Naive thymus-derived CD4-positive, alpha-beta T cell (primary cell): ENCODE data around the gene ROBO1. TPM values are rescaled to one million over a fixed set of nuclear protein-coding genes. Genes with fewer than 3 reads are reported as not detected.

Experiments
- ATAC-seq: fragments of 150-1000 bp; cut with Tn5 transposase; 2 replicates; pipeline ENCODE4 v1.10.0; 2021; ENCODE audit warnings: mild to moderate bottlenecking, moderate library complexity
- CTCF ChIA-PET: fragments of 350-600 bp; sonication (Branson Sonifier 250); formaldehyde crosslinking; loops from one replicate; lab custom pipeline; 2021; ENCODE audit warnings: antibody characterized with exemption; lab: Charles Lee
- POLR2A ChIA-PET: fragments of 350-600 bp; sonication (Branson Sonifier 250); formaldehyde crosslinking; loops from one replicate; lab custom pipeline; 2021; ENCODE audit warnings: antibody characterized with exemption, inconsistent platforms; lab: Charles Lee
- DNase-seq, 9 donors: peaks; one replicate each; pipeline versions ENCODE4 v3.0.0 to v3.0.0-alpha.2; 2020 to 2022; ENCODE audit warnings: mixed read lengths in 1 of 9
- H3K27ac ChIP-seq: one replicate; pipeline ENCODE4 v1.7.0; 2013; ENCODE audit warnings: mild to moderate bottlenecking, low read depth, low read length, moderate library complexity
- H3K27me3 ChIP-seq, 2 donors: one replicate each; pipeline ENCODE4 v1.7.0; 2013; ENCODE audit warnings: low read length in 2 of 2, mild to moderate bottlenecking in 2 of 2, moderate library complexity in 2 of 2; ENCODE audit not compliant: control insufficient read depth in 2 of 2, insufficient read depth in 2 of 2
- H3K36me3 ChIP-seq, 3 experiments: 1 replicate in 2 of 3; 2 replicates in 1 of 3; pipeline ENCODE4 v1.7.0; 2013; ENCODE audit warnings: low read length in 3 of 3, mild to moderate bottlenecking in 3 of 3, moderate library complexity in 1 of 3; ENCODE audit not compliant: insufficient read depth in 3 of 3, control insufficient read depth in 2 of 3
- H3K4me1 ChIP-seq, 2 donors: one replicate each; pipeline ENCODE4 v1.7.0; 2013; ENCODE audit warnings: low read length in 2 of 2, mild to moderate bottlenecking in 2 of 2, moderate library complexity in 1 of 2; ENCODE audit not compliant: control insufficient read depth in 2 of 2, insufficient read depth in 2 of 2
- H3K4me3 ChIP-seq: 2 replicates; pipeline ENCODE4 v1.7.0; 2013; ENCODE audit warnings: mild to moderate bottlenecking, low read length
- H3K9me3 ChIP-seq, 3 experiments: 1 replicate in 2 of 3; 2 replicates in 1 of 3; pipeline ENCODE4 v1.7.0; 2013; ENCODE audit warnings: low read length in 3 of 3; ENCODE audit not compliant: control insufficient read depth in 2 of 3
- H3K27ac Mint-ChIP-seq, 9 donors: one replicate each; pipeline ENCODE4 v1.8.0; 2020 to 2022; ENCODE audit warnings: mixed read lengths in 9 of 9, mild to moderate bottlenecking in 8 of 9, moderate library complexity in 5 of 9, inconsistent platforms in 2 of 9
- H3K27me3 Mint-ChIP-seq, 5 donors: one replicate each; pipeline ENCODE4 v1.8.0; 2021 to 2022; ENCODE audit warnings: mixed read lengths in 5 of 5, mild to moderate bottlenecking in 1 of 5
- H3K36me3 Mint-ChIP-seq, 5 donors: one replicate each; pipeline ENCODE4 v1.8.0; 2020 to 2022; ENCODE audit warnings: mixed read lengths in 5 of 5, mild to moderate bottlenecking in 3 of 5, inconsistent platforms in 1 of 5
- H3K4me1 Mint-ChIP-seq, 7 donors: one replicate each; pipeline ENCODE4 v1.8.0; 2020 to 2022; ENCODE audit warnings: mixed read lengths in 7 of 7, mild to moderate bottlenecking in 3 of 7, inconsistent platforms in 1 of 7
- H3K4me3 Mint-ChIP-seq, 10 donors: one replicate each; pipeline ENCODE4 v1.8.0; 2020 to 2022; ENCODE audit warnings: mild to moderate bottlenecking in 10 of 10, mixed read lengths in 10 of 10, moderate library complexity in 6 of 10, inconsistent platforms in 2 of 10
- H3K9me3 Mint-ChIP-seq, 11 donors: one replicate each; pipeline ENCODE4 v1.8.0; 2020 to 2022; ENCODE audit warnings: mixed read lengths in 11 of 11, mild to moderate bottlenecking in 4 of 11, inconsistent platforms in 1 of 11, moderate library complexity in 1 of 11
- intact Hi-C, 2 donors: fragments of 100-400 bp; cut with micrococcal nuclease; formaldehyde crosslinking; loops; one replicate each; pipeline ENCODE4 v1.15.1; 2023
- polyA plus RNA-seq, 2 donors: library from polyadenylated mRNA; unstranded; fragments of 300-500 nt; fragmentation: Illumina TruSeq; gene quantifications; one replicate each; pipeline ENCODE4 v1.2.3, GENCODE V29; 2021
- total RNA-seq, 6 experiments: library from RNA in 5 of 6; stranded (reverse) in 5 of 6; gene quantifications; 1 replicate in 5 of 6; 2 replicates in 1 of 6; pipeline ENCODE4 v1.2.3 and lab custom pipeline; 2021 to 2026

Gene ROBO1
- total and polyA plus RNA-seq, 7 experiments from 2014 or later: 0.08 to 0.59 (median 0.26) TPM; not detected in 2

GRCh38 chr3:79217096-79217495, 550.7 kb downstream of the ROBO1 start:
- Histone ChIP-seq H3K27me3 (no peaks in the 10 kb centered on the region), H3K27ac (no peak overlapping the region), H3K36me3 (no peaks in the 10 kb centered on the region), H3K4me3 (no peak overlapping the region), H3K9me3 (no peaks in the 10 kb centered on the region), H3K4me1 (no peaks in the 10 kb centered on the region)
- intact Hi-C loops: no loop called here
- no peak for ATAC-seq
- H3K4me1 Mint-ChIP-seq: no peaks in the 10 kb centered on the region
- H3K27ac Mint-ChIP-seq: no peak overlapping the region
- peaks cover 0 to 8% (median 0%) of the 10 kb centered on the region in 11 donors for H3K9me3 Mint-ChIP-seq
- POLR2A ChIA-PET: no interaction called here
- DNase-seq: no peak
- CTCF ChIA-PET: no interaction called here
- no peak overlapping the region for H3K4me3 Mint-ChIP-seq
- H3K36me3 Mint-ChIP-seq: no peaks in the 10 kb centered on the region
- H3K27me3 Mint-ChIP-seq: no peaks in the 10 kb centered on the region

GRCh38 chr3:79215286-79215685, 552.5 kb downstream of the ROBO1 start:
- Mint-ChIP-seq H3K4me1 (no peaks in the 10 kb centered on the region), H3K9me3 (peaks cover 0 to 8% (median 0%) of the 10 kb centered on the region in 11 donors), H3K27ac (no peak overlapping the region), H3K4me3 (no peak overlapping the region), H3K27me3 (no peaks in the 10 kb centered on the region), H3K36me3 (no peaks in the 10 kb centered on the region)
- Histone ChIP-seq H3K4me3 (no peak overlapping the region), H3K27ac (no peak overlapping the region), H3K27me3 (no peaks in the 10 kb centered on the region), H3K9me3 (no peaks in the 10 kb centered on the region), H3K4me1 (no peaks in the 10 kb centered on the region), H3K36me3 (no peaks in the 10 kb centered on the region)
- intact Hi-C loops: no loop called here
- ATAC-seq: no peak
- no peak for DNase-seq
- POLR2A ChIA-PET: no interaction called here
- CTCF ChIA-PET: no interaction called here

GRCh38 chr3:79211586-79212359, 556.0 kb downstream of the ROBO1 start:
- no peak overlapping the region for H3K4me3 ChIP-seq
- POLR2A ChIA-PET: no interaction called here
- intact Hi-C loops: no loop called here
- ATAC-seq: no peak
- no peak overlapping the region for H3K27ac Mint-ChIP-seq
- DNase-seq: no peak
- no peak overlapping the region for H3K27ac ChIP-seq
- H3K27me3 Mint-ChIP-seq: no peaks in the 10 kb centered on the region
- no peak overlapping the region for H3K4me3 Mint-ChIP-seq
- H3K27me3 ChIP-seq: no peaks in the 10 kb centered on the region
- H3K9me3 ChIP-seq: no peaks in the 10 kb centered on the region
- CTCF ChIA-PET: no interaction called here
- peaks cover 0 to 14% (median 8%) of the 10 kb centered on the region in 11 donors for H3K9me3 Mint-ChIP-seq
- H3K4me1 Mint-ChIP-seq: no peaks in the 10 kb centered on the region
- H3K4me1 ChIP-seq: no peaks in the 10 kb centered on the region
- H3K36me3 Mint-ChIP-seq: no peaks in the 10 kb centered on the region
- H3K36me3 ChIP-seq: no peaks in the 10 kb centered on the region

GRCh38 chr3:79204351-79204750, 563.4 kb downstream of the ROBO1 start:
- H3K27me3 Mint-ChIP-seq: no peaks in the 10 kb centered on the region
- H3K36me3 Mint-ChIP-seq: no peaks in the 10 kb centered on the region
- H3K9me3 ChIP-seq: no peaks in the 10 kb centered on the region
- H3K4me1 Mint-ChIP-seq: no peaks in the 10 kb centered on the region
- H3K4me3 ChIP-seq: no peak overlapping the region
- no peaks in the 10 kb centered on the region for H3K36me3 ChIP-seq
- ATAC-seq: no peak
- no peak overlapping the region for H3K4me3 Mint-ChIP-seq
- H3K9me3 Mint-ChIP-seq: peaks cover 0 to 17% (median 5%) of the 10 kb centered on the region in 11 donors
- intact Hi-C loops: no loop called here
- H3K4me1 ChIP-seq: no peaks in the 10 kb centered on the region
- no peak overlapping the region for H3K27ac ChIP-seq
- no peak overlapping the region for H3K27ac Mint-ChIP-seq
- CTCF ChIA-PET: no interaction called here
- H3K27me3 ChIP-seq: no peaks in the 10 kb centered on the region
- POLR2A ChIA-PET: no interaction called here
- DNase-seq: no peak

- DNase-seq (no peak), ATAC-seq (no peak)
- no peaks in the 10 kb centered on the region for H3K27me3 Mint-ChIP-seq
- peaks cover 0 to 13% (median 4%) of the 10 kb centered on the region in 11 donors for H3K9me3 Mint-ChIP-seq
- no peak overlapping the region for H3K27ac Mint-ChIP-seq
- CTCF ChIA-PET: no interaction called here
- Histone ChIP-seq H3K4me3 (no peak overlapping the region), H3K27ac (no peak overlapping the region), H3K36me3 (no peaks in the 10 kb centered on the region), H3K4me1 (no peaks in the 10 kb centered on the region), H3K9me3 (no peaks in the 10 kb centered on the region), H3K27me3 (no peaks in the 10 kb centered on the region)
- POLR2A ChIA-PET: no interaction called here
- H3K36me3 Mint-ChIP-seq: no peaks in the 10 kb centered on the region
- H3K4me3 Mint-ChIP-seq: no peak overlapping the region
- H3K4me1 Mint-ChIP-seq: no peaks in the 10 kb centered on the region
- intact Hi-C loops: no loop called here
Measured at GRCh38 chr3:79203144-79203519, 564.7 kb downstream of the ROBO1 start.

DNA sequence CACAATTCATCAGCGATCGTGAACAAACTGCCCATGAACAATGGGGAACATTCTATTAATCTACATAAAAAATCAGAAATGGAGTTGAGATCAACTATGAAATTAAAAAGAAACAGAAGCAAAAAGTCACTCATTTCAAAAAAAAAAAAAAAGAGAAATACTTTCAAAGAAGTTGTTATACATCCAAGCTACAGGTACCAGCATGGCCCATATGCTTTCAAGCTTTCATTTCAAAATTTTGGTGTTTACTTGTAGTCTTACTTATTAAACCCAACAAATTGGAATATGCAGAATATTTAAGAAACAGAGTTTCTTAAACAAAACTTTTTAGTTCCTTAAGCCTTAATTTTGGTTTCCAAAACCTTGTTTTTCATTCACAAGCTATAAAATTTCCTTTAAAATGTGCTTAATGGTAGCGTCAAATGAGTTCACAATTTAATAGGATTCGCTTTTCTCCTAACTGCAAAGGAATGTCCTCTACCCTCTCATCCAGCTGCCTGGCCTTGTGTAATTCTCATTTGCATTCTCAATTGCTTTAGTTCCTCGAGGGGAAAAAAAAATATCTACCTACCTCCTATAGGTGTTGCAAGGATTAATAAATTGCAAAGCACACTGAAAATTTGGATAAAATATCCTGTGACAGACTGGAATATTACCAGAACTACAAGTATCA, 565.2 kb downstream of the ROBO1 start:
- Histone ChIP-seq H3K27me3 (no peaks in the 10 kb centered on the region), H3K4me1 (no peaks in the 10 kb centered on the region), H3K27ac (no peak overlapping the region), H3K9me3 (no peaks in the 10 kb centered on the region), H3K4me3 (no peak overlapping the region), H3K36me3 (no peaks in the 10 kb centered on the region)
- CTCF ChIA-PET: no interaction called here
- DNase-seq (no peak), ATAC-seq (no peak)
- H3K4me1 Mint-ChIP-seq: no peaks in the 10 kb centered on the region
- H3K9me3 Mint-ChIP-seq: peaks cover 0 to 12% (median 4%) of the 10 kb centered on the region in 11 donors
- no peak overlapping the region for H3K4me3 Mint-ChIP-seq
- intact Hi-C loops: no loop called here
- POLR2A ChIA-PET: no interaction called here
- H3K27me3 Mint-ChIP-seq: no peaks in the 10 kb centered on the region
- H3K27ac Mint-ChIP-seq: no peak overlapping the region
- H3K36me3 Mint-ChIP-seq: no peaks in the 10 kb centered on the region

DNA sequence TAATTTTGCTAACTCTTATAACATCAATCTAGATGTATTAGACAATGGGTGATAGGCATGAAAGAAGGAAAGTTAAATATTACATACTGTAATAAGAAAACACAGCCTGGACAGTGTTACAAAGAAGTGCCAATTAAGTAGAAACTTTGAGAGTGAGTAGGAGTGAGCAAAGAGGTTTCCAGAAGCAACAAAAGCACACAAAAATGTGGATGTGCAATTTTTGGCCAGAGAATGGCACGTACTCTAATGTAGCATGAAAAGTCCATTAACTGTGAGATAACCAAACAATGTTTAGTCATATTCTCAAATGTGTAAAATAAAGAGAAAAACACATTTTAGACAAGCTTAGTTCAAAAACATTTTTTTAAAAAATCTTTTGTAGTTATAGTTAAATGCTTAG, 567.3 kb downstream of the ROBO1 start:
- intact Hi-C loops: no loop called here
- Histone ChIP-seq H3K9me3 (no peaks in the 10 kb centered on the region), H3K4me3 (no peak overlapping the region), H3K27me3 (no peaks in the 10 kb centered on the region), H3K4me1 (no peaks in the 10 kb centered on the region), H3K36me3 (no peaks in the 10 kb centered on the region), H3K27ac (no peak overlapping the region)
- ChIA-PET CTCF (no interaction called here), POLR2A (no interaction called here)
- Mint-ChIP-seq H3K4me3 (no peak overlapping the region), H3K27ac (no peak overlapping the region), H3K9me3 (peaks cover 0 to 15% (median 5%) of the 10 kb centered on the region in 11 donors), H3K4me1 (no peaks in the 10 kb centered on the region), H3K27me3 (no peaks in the 10 kb centered on the region), H3K36me3 (no peaks in the 10 kb centered on the region)
- DNase-seq: no peak
- ATAC-seq: no peak
